ENCODE data around the gene ETHE1.

The ETHE1 gene

GRCh38 chr19:43486412-43486811 lies 40.6 kb downstream of the ETHE1 start:
- no peak for DNase-seq (ENCODE audit: low spot score)
- TF ChIP-seq CTCF (IDR thresholded peaks at IDR 0.05; ENCODE audit: extremely low read depth, missing control alignments) = no peak

GRCh38 chr19:43485951-43486350 lies 41.0 kb downstream of the ETHE1 start:
- no peak for DNase-seq (ENCODE audit: low spot score)
- TF ChIP-seq CTCF (IDR thresholded peaks at IDR 0.05; ENCODE audit: extremely low read depth, missing control alignments) = no peak

GRCh38 chr19:43483281-43483680 lies 43.7 kb downstream of the ETHE1 start:
- no peak for TF ChIP-seq CTCF (IDR thresholded peaks at IDR 0.05; ENCODE audit: extremely low read depth, missing control alignments)
- no peak for DNase-seq (ENCODE audit: low spot score)

GRCh38 chr19:43482193-43482592 lies 44.8 kb downstream of the ETHE1 start:
- TF ChIP-seq CTCF (IDR thresholded peaks at IDR 0.05; ENCODE audit: extremely low read depth, missing control alignments) = no peak
- no peak for DNase-seq (ENCODE audit: low spot score)

GRCh38 chr19:43481701-43482100 lies 45.3 kb downstream of the ETHE1 start:
- DNase-seq (ENCODE audit: low spot score) = no peak
- TF ChIP-seq CTCF (IDR thresholded peaks at IDR 0.05; ENCODE audit: extremely low read depth, missing control alignments) = no peak

- no peak for DNase-seq (ENCODE audit: low spot score)
- TF ChIP-seq CTCF (IDR thresholded peaks at IDR 0.05; ENCODE audit: extremely low read depth, missing control alignments) = no peak
Measured at GRCh38 chr19:43480574-43480973, 46.4 kb downstream of the ETHE1 start.

- no peak for TF ChIP-seq CTCF (IDR thresholded peaks at IDR 0.05; ENCODE audit: extremely low read depth, missing control alignments)
- no peak for DNase-seq (ENCODE audit: low spot score)
Measured at GRCh38 chr19:43479961-43480561, 46.9 kb downstream of the ETHE1 start.

Measured in GM20000 (cell line).